Stimulated activated CD4-positive, alpha-beta T cell treated with anti-CD3 and anti-CD28 coated beads, TNF-alpha, amount 100 ng/mL, for 48 hours (primary cell): ENCODE data around the gene TRAPPC4.

Source experiments
- DNase-seq, 3 donors: peaks; one replicate each; pipeline ENCODE4 v3.0.0-alpha.2; 2020; ENCODE audit warnings: low read depth in 3 of 3

Gene TRAPPC4

DNA sequence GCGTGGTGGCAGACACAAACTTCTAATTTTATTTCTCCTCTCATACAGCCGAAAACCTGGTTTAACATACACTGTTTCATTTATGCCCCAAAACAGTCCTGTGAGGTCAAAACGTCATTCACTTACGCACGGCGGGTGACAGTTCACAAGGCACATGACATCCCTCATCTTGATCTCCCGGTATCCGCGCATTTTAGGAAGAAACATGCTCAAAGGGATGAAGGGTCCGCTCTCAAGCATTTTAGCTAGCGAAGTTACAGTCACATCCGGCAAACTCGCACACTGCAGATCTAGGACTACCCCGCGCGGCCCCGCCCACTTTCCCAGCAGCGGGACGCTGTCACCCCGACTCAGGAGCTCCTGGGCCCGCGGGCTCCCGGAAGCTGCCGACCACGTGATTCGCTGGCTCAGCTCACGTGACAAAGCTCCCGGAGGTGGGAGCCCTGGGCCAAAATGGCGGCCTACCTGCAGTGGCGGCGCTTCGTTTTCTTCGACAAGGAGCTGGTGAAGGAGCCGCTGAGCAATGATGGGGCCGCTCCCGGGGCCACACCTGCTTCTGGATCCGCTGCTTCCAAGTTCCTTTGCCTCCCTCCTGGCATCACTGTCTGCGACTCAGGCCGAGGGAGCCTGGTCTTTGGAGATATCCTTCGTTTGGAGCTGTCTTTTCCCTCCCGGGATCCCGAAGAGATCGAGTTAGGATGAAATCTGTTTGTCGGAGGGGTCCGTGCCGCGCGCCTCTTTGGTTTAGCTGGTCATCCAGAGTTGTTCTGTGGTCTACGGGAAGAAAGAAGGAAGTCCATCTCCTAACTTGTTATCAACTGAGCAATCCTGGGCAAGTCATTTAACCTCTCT is 49.0 kb downstream of the TRAPPC4 start, which contains the start of gene VPS11:
TSS of gene VPS11 (plus strand) at position 448 of the 852 bp plus-strand sequence. CDS start at position 454, 6 bp downstream.
- DNase-seq: peak; percentile 97 to 98 (median 97)
